GM23338 (cell line): ENCODE measurements around the gene MRPS7. TPM values are rescaled to one million over a fixed set of nuclear protein-coding genes. Genes with fewer than 3 reads are reported as not detected.

ENCODE experiments used
- ATAC-seq: fragments of 200-7000 bp; cut with Tn5 transposase; 3 replicates; pipeline ENCODE4 v1.9.1; 2020
- DNase-seq: peaks from one replicate; pipeline ENCODE4 v3.0.0-alpha.2; 2015; ENCODE audit warnings: low spot score
- H2AFZ ChIP-seq: fragments of 200-600 bp; sonication (generic); 2 replicates; pipeline ENCODE4 v1.8.0; 2016; ENCODE audit warnings: antibody characterized with exemption, mild to moderate bottlenecking, moderate library complexity
- H3F3A ChIP-seq: fragments of 200-600 bp; sonication (generic); replicated peaks from 2 replicates; pipeline ENCODE4 v1.8.0; 2017; ENCODE audit warnings: antibody characterized with exemption, mixed run types, low read depth
- H3K27ac ChIP-seq: fragments of 200-600 bp; sonication (generic); 2 replicates; pipeline ENCODE4 v1.6.1; 2016; ENCODE audit warnings: low read depth
- H3K27me3 ChIP-seq: fragments of 200-600 bp; sonication (generic); 2 replicates; pipeline ENCODE4 v1.8.0; 2016; ENCODE audit warnings: mild to moderate bottlenecking, mixed run types, moderate library complexity; ENCODE audit not compliant: insufficient read depth
- H3K36me3 ChIP-seq: fragments of 200-600 bp; sonication (generic); 2 replicates; pipeline ENCODE4 v1.8.0; 2016; ENCODE audit warnings: mild to moderate bottlenecking; ENCODE audit not compliant: insufficient read depth
- H3K4me1 ChIP-seq: fragments of 200-600 bp; sonication (generic); 2 replicates; pipeline ENCODE4 v1.8.0; 2016; ENCODE audit warnings: mild to moderate bottlenecking, moderate library complexity; ENCODE audit not compliant: insufficient read depth
- H3K4me2 ChIP-seq: fragments of 200-600 bp; sonication (generic); 2 replicates; pipeline ENCODE4 v1.7.1; 2017; ENCODE audit warnings: mixed run types
- H3K4me3 ChIP-seq: fragments of 200-600 bp; sonication (generic); 2 replicates; pipeline ENCODE4 v1.6.1; 2016; ENCODE audit warnings: mixed run types
- H3K79me2 ChIP-seq: fragments of 200-600 bp; sonication (generic); replicated peaks from 2 replicates; pipeline ENCODE4 v1.8.0; 2017; ENCODE audit warnings: mild to moderate bottlenecking; ENCODE audit not compliant: insufficient read depth
- H3K9me2 ChIP-seq: fragments of 200-600 bp; sonication (generic); 2 replicates; pipeline ENCODE4 v1.8.0; 2017; ENCODE audit not compliant: insufficient read depth
- H4K20me1 ChIP-seq: fragments of 200-600 bp; sonication (generic); replicated peaks from 2 replicates; pipeline ENCODE4 v1.8.0; 2017; ENCODE audit warnings: mild to moderate bottlenecking; ENCODE audit not compliant: insufficient read depth
- H3K27ac Mint-ChIP-seq: 2 replicates; pipeline ENCODE4 v1.8.0; 2020; ENCODE audit warnings: inconsistent platforms, mild to moderate bottlenecking, moderate library complexity, mixed read lengths
- H3K27me3 Mint-ChIP-seq: 3 replicates; pipeline ENCODE4 v1.8.0; 2022; ENCODE audit warnings: low read depth, mild to moderate bottlenecking, moderate library complexity, mixed read lengths, inconsistent platforms; ENCODE audit not compliant: insufficient read depth, poor library complexity
- H3K36me3 Mint-ChIP-seq: 3 replicates; pipeline ENCODE4 v1.8.0; 2021; ENCODE audit warnings: low read depth, mild to moderate bottlenecking, inconsistent platforms, moderate library complexity, mixed read lengths
- H3K4me1 Mint-ChIP-seq: 3 replicates; pipeline ENCODE4 v1.8.0; 2020; ENCODE audit warnings: mild to moderate bottlenecking, inconsistent platforms, mixed read lengths
- H3K4me3 Mint-ChIP-seq: 3 replicates; pipeline ENCODE4 v1.8.0; 2021; ENCODE audit warnings: moderate library complexity, mild to moderate bottlenecking, inconsistent platforms, mixed read lengths
- H3K9me3 Mint-ChIP-seq: 3 replicates; pipeline ENCODE4 v1.8.0; 2020; ENCODE audit warnings: moderate library complexity, mild to moderate bottlenecking, inconsistent platforms, mixed read lengths
- CREB1 ChIP-seq: fragments of 250-450 bp; sonication (Bioruptor Pico); IDR thresholded peaks from 2 replicates; pipeline ENCODE4 v1.5.0; 2020; ENCODE audit warnings: low read depth, mild to moderate bottlenecking, moderate library complexity
- CTCF ChIP-seq, 2 experiments: fragments of 200-600 bp in 1 of 2; sonication (generic) in 1 of 2; conservative IDR thresholded peaks; 2 replicates each; pipeline versions ENCODE4 v1.5.1 to v1.6.1; 2016 to 2017; ENCODE audit warnings: antibody characterized with exemption in 2 of 2, low read depth in 2 of 2, mild to moderate bottlenecking in 2 of 2, moderate library complexity in 1 of 2
- EZH2 ChIP-seq: fragments of 200-600 bp; sonication (generic); IDR thresholded peaks from one replicate; pipeline ENCODE4 v1.8.0; 2017; ENCODE audit warnings: antibody characterized with exemption, mild to moderate bottlenecking, low read depth; ENCODE audit not compliant: unreplicated experiment
- EZH2phosphoT487 ChIP-seq: fragments of 200-600 bp; sonication (generic); IDR thresholded peaks from one replicate; pipeline ENCODE4 v1.8.1; 2018; ENCODE audit warnings: antibody characterized with exemption; ENCODE audit not compliant: unreplicated experiment
- NANOG ChIP-seq: IDR thresholded peaks from 2 replicates; pipeline ENCODE4 v1.6.1; 2016; ENCODE audit warnings: antibody characterized with exemption, borderline replicate concordance
- POLR2AphosphoS5 ChIP-seq: IDR thresholded peaks from 2 replicates; pipeline ENCODE4 v1.6.1; 2016; ENCODE audit warnings: antibody characterized with exemption, low read depth
- polyA plus RNA-seq: library from polyadenylated mRNA; unstranded; fragments of >200 nt; fragmentation: Nextera tagmentation; extraction: Ambion mirVana; gene quantifications from 2 replicates; pipeline ENCODE4 v1.2.1, GENCODE V29; 2016
- total RNA-seq: library from RNA; depleted of rRNA; stranded (reverse); fragments of >200 nt; shearing (Covaris generic); gene quantifications from 2 replicates; pipeline ENCODE4 v1.2.3, GENCODE V29; 2014
- TF ChIP-seq, protein P1 (sequence below): IDR thresholded peaks from one replicate; pipeline ENCODE4 v1.6.1; 2018; ENCODE audit warnings: antibody characterized with exemption; ENCODE audit not compliant: unreplicated experiment

Gene MRPS7
- total and polyA plus RNA-seq, 2 experiments from 2014 or later: 60.6 to 114 TPM

- TF ChIP-seq NANOG (no peak), EZH2 (no peak), CREB1 (CRISPR knock-in tag) (no peak), EZH2phosphoT487 (no peak), POLR2AphosphoS5 (no peak)
- TF ChIP-seq, protein P1, sequence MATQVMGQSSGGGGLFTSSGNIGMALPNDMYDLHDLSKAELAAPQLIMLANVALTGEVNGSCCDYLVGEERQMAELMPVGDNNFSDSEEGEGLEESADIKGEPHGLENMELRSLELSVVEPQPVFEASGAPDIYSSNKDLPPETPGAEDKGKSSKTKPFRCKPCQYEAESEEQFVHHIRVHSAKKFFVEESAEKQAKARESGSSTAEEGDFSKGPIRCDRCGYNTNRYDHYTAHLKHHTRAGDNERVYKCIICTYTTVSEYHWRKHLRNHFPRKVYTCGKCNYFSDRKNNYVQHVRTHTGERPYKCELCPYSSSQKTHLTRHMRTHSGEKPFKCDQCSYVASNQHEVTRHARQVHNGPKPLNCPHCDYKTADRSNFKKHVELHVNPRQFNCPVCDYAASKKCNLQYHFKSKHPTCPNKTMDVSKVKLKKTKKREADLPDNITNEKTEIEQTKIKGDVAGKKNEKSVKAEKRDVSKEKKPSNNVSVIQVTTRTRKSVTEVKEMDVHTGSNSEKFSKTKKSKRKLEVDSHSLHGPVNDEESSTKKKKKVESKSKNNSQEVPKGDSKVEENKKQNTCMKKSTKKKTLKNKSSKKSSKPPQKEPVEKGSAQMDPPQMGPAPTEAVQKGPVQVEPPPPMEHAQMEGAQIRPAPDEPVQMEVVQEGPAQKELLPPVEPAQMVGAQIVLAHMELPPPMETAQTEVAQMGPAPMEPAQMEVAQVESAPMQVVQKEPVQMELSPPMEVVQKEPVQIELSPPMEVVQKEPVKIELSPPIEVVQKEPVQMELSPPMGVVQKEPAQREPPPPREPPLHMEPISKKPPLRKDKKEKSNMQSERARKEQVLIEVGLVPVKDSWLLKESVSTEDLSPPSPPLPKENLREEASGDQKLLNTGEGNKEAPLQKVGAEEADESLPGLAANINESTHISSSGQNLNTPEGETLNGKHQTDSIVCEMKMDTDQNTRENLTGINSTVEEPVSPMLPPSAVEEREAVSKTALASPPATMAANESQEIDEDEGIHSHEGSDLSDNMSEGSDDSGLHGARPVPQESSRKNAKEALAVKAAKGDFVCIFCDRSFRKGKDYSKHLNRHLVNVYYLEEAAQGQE: no peak
Observed at GRCh38 chr17:75260641-75261335, 891 bp upstream of the MRPS7 start (continued).

DNA sequence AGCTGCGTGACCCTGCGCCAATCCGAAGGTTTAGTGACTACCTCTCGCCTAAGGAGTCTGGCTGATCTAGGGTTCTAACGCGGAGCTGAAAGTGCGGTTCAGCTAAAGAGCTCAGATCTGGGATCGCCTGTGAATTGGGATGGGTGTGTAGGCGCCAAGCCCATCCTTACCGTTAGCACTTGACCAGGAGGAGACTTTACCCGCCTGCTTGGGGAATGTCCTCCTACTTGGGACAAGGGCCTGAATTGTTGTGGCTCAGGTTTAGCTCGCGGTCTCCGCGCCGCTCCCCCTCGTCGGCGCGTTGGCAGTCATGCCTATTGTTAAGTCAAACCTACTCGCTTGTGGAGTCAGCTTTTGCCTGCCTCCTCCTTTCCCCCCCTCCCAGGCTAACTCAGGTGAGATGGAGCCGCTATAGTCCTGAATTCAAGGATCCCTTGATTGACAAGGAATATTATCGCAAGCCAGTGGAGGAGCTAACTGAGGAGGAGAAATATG is 480 bp downstream of the MRPS7 start:
- H3K9me2 ChIP-seq: no peaks in the 10 kb centered on the region
- H3K9me3 Mint-ChIP-seq: no peaks in the 10 kb centered on the region
- no peaks in the 10 kb centered on the region for H3K27me3 ChIP-seq
- peaks cover 9% of the 10 kb centered on the region for H3K4me1 ChIP-seq
- H3F3A ChIP-seq: peaks cover 34% of the 10 kb centered on the region
- ATAC-seq (peak; percentile 43), DNase-seq (peak; percentile 59)
- H3K27ac Mint-ChIP-seq: peak overlapping the region; percentile 100
- peaks cover 23% of the 10 kb centered on the region for H3K4me1 Mint-ChIP-seq
- H3K36me3 ChIP-seq: peaks cover 19% of the 10 kb centered on the region
- peak overlapping the region; percentile 91 for H3K4me3 Mint-ChIP-seq
- peak overlapping the region; percentile 98 for H3K27ac ChIP-seq
- H4K20me1 ChIP-seq: peaks cover 8% of the 10 kb centered on the region
- TF ChIP-seq EZH2phosphoT487: no peak
- H3K4me3 ChIP-seq: peak overlapping the region; percentile 98
- H3K4me2 ChIP-seq: peak overlapping the region; percentile 94
- H3K79me2 ChIP-seq: peaks cover 68% of the 10 kb centered on the region
- peaks cover 3% of the 10 kb centered on the region for H3K27me3 Mint-ChIP-seq
- H3K36me3 Mint-ChIP-seq: peaks cover 47% of the 10 kb centered on the region; the same call in 2 of the 3 replicates
- peak overlapping the region; percentile 87 for H2AFZ ChIP-seq

- H4K20me1 ChIP-seq: peaks cover 8% of the 10 kb centered on the region
- peak overlapping the region; percentile 94 for H3K4me2 ChIP-seq
- peaks cover 51% of the 10 kb centered on the region; the same call in 2 of the 3 replicates for H3K36me3 Mint-ChIP-seq
- H3K27ac ChIP-seq: no peak overlapping the region
- H3K9me3 Mint-ChIP-seq: no peaks in the 10 kb centered on the region
- H3K27ac Mint-ChIP-seq: no peak overlapping the region
- peaks cover 3% of the 10 kb centered on the region for H3K27me3 Mint-ChIP-seq
- H3K9me2 ChIP-seq: no peaks in the 10 kb centered on the region
- H3K4me3 Mint-ChIP-seq: peak overlapping the region; percentile 91
- peaks cover 30% of the 10 kb centered on the region for H3K4me1 Mint-ChIP-seq
- no peaks in the 10 kb centered on the region for H3K27me3 ChIP-seq
- peaks cover 19% of the 10 kb centered on the region for H3K36me3 ChIP-seq
- DNase-seq (peak; percentile 37), ATAC-seq (no peak)
- peaks cover 59% of the 10 kb centered on the region for H3K79me2 ChIP-seq
- H3K4me3 ChIP-seq: peak overlapping the region; percentile 98
- peaks cover 40% of the 10 kb centered on the region for H3F3A ChIP-seq
- H2AFZ ChIP-seq: no peak overlapping the region
- TF ChIP-seq EZH2 (no peak), CTCF (conservative IDR thresholded peaks at IDR 0.05; ENCODE audit: low read depth in 2 of 2) (peak; percentile 13 to 21; a peak in 1 of 4 replicates)
- peaks cover 13% of the 10 kb centered on the region for H3K4me1 ChIP-seq
Observed at GRCh38 chr17:75263055-75263454, 1.4 kb downstream of the MRPS7 start.
